ENCODE results near the gene ATP1A1. TPM values are rescaled to one million over a fixed set of nuclear protein-coding genes. Genes with fewer than 3 reads are reported as not detected.

ATP1A1 gene
- total and polyA plus RNA-seq, 9 of the 15 experiments (the other 6 are each of a cell fraction or from before 2014, with no cell fraction given) = 99.3 to 513 (median 234) TPM

- TF ChIP-seq, protein P1, sequence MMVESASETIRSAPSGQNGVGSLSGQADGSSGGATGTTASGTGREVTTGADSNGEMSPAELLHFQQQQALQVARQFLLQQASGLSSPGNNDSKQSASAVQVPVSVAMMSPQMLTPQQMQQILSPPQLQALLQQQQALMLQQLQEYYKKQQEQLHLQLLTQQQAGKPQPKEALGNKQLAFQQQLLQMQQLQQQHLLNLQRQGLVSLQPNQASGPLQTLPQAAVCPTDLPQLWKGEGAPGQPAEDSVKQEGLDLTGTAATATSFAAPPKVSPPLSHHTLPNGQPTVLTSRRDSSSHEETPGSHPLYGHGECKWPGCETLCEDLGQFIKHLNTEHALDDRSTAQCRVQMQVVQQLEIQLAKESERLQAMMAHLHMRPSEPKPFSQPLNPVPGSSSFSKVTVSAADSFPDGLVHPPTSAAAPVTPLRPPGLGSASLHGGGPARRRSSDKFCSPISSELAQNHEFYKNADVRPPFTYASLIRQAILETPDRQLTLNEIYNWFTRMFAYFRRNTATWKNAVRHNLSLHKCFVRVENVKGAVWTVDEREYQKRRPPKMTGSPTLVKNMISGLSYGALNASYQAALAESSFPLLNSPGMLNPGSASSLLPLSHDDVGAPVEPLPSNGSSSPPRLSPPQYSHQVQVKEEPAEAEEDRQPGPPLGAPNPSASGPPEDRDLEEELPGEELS (CRISPR knock-in tag; IDR thresholded peaks at IDR 0.05; ENCODE audit: borderline replicate concordance) = no peak
- TF ChIP-seq ZNF507 (tag; conservative IDR thresholded peaks at IDR 0.05) = no peak
These were observed 47.9 kb upstream of the ATP1A1 start (continued) for GRCh38 chr1:116325104-116325503.

GRCh38 chr1:116325922-116326321, 47.1 kb upstream of the ATP1A1 start:
- in situ Hi-C loops (cut with MboI) (no loop called here), intact Hi-C loops (cut with micrococcal nuclease) (no loop called here)
- Histone ChIP-seq H3K9me1 (ENCODE audit: control insufficient read depth, insufficient read depth, low read length) (no peaks in the 10 kb centered on the region), H3K4me3 (no peak overlapping the region), H3K9ac (ENCODE audit: insufficient read depth in 1 of 2, low read depth in 2 of 2, low read length in 2 of 2) (no peak overlapping the region), H3K36me3 (ENCODE audit: control insufficient read depth, insufficient read depth, low read length) (no peaks in the 10 kb centered on the region), H3K4me1 (replicated peaks in 1 of 2; ENCODE audit: control insufficient read depth in 2 of 2, insufficient read depth in 2 of 2, low read length in 2 of 2) (peaks cover 5 to 10% of the 10 kb centered on the region in 2 experiments; a peak in 3 of 5 replicates), H3K79me2 (ENCODE audit: control insufficient read depth, insufficient read depth, low read length) (no peaks in the 10 kb centered on the region), H3K27me3 (ENCODE audit: control insufficient read depth in 2 of 2, insufficient read depth in 2 of 2, low read length in 2 of 2) (peaks cover 2 to 9% of the 10 kb centered on the region in 2 experiments; a peak in 2 of 5 replicates), H3K4me2 (ENCODE audit: insufficient read depth, low read length) (no peak overlapping the region), H4K20me1 (replicated peaks; ENCODE audit: control insufficient read depth, insufficient read depth, low read length) (no peaks in the 10 kb centered on the region), H2AFZ (ENCODE audit: low read depth, low read length) (no peak overlapping the region), H3K27ac (ENCODE audit: extremely low read depth, low read depth, low read length) (no peak overlapping the region), H3K9me3 (replicated peaks; ENCODE audit: control insufficient read depth, insufficient read depth, low read depth, low read length) (no peaks in the 10 kb centered on the region)
- WGBS (ENCODE audit: insufficient coverage, low coverage, missing lambda C conversion rate) = 27% methylated on average over 2 of the region's 2 CpGs
- FAIRE-seq = no peak
- DNase-seq (ENCODE audit: extremely low read depth in 1 of 4, low spot score in 3 of 4) = no peak
- TF ChIP-seq, protein P2, sequence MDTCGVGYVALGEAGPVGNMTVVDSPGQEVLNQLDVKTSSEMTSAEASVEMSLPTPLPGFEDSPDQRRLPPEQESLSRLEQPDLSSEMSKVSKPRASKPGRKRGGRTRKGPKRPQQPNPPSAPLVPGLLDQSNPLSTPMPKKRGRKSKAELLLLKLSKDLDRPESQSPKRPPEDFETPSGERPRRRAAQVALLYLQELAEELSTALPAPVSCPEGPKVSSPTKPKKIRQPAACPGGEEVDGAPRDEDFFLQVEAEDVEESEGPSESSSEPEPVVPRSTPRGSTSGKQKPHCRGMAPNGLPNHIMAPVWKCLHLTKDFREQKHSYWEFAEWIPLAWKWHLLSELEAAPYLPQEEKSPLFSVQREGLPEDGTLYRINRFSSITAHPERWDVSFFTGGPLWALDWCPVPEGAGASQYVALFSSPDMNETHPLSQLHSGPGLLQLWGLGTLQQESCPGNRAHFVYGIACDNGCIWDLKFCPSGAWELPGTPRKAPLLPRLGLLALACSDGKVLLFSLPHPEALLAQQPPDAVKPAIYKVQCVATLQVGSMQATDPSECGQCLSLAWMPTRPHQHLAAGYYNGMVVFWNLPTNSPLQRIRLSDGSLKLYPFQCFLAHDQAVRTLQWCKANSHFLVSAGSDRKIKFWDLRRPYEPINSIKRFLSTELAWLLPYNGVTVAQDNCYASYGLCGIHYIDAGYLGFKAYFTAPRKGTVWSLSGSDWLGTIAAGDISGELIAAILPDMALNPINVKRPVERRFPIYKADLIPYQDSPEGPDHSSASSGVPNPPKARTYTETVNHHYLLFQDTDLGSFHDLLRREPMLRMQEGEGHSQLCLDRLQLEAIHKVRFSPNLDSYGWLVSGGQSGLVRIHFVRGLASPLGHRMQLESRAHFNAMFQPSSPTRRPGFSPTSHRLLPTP (IDR thresholded peaks at IDR 0.05; ENCODE audit: borderline replicate concordance, extremely low read depth, insufficient read length) = no peak
- TF ChIP-seq GTF2A2 (tag; IDR thresholded peaks at IDR 0.05) (no peak), FUS (optimal IDR thresholded peaks at IDR 0.05; ENCODE audit: low read depth, low read length) (no peak), USF2 (CRISPR knock-in tag; IDR thresholded peaks at IDR 0.05) (no peak)
- POLR2A ChIA-PET = interaction anchor here (1.0 kb wide), 1 partner anchor 40 kb away, joined by 3 read pairs; no protein-coding TSS in a partner anchor
- BruUV-seq (replicated peaks) = no TSS peak
- CTCF ChIA-PET (ENCODE audit: low intra/inter-chr PET ratio) = no interaction called here
- no peak for ATAC-seq
